NCI-H510A treated with DMSO at 0.1 percent for 48 hours (cell line): Measurements from ENCODE around the gene AIMP1.
"Not testable (repeated sequence)": the region's sequence is repeated elsewhere in the genome, so short reads cannot be mapped to it uniquely, and the experiment has no call there.

Experiments used
- DNase-seq: peaks from one replicate; lab custom pipeline; 2025; lab: John Stamatoyannopoulos, UW

Gene AIMP1

GRCh38 chr4:106312997-106313522 is 3.3 kb upstream of the AIMP1 start:
- no peak for DNase-seq

- DNase-seq = no peak
These were observed 1.4 kb upstream of the AIMP1 start for GRCh38 chr4:106314960-106315359.

- peak; percentile 46 for DNase-seq
These were observed 828 bp upstream of the AIMP1 start for GRCh38 chr4:106315476-106315967.

- DNase-seq = no peak
These were observed 541 bp downstream of the AIMP1 start for GRCh38 chr4:106316773-106317409.

- no peak for DNase-seq
These were observed 1.5 kb downstream of the AIMP1 start for GRCh38 chr4:106317815-106318214.

- DNase-seq = no peak
These were observed 2.2 kb downstream of the AIMP1 start for GRCh38 chr4:106318511-106318910.

- no peak for DNase-seq
These were observed 3.9 kb downstream of the AIMP1 start for GRCh38 chr4:106320235-106320634.

- DNase-seq = not testable (repeated sequence)
These were observed 4.8 kb downstream of the AIMP1 start for GRCh38 chr4:106321168-106321567.

- not testable (repeated sequence) for DNase-seq
These were observed 5.5 kb downstream of the AIMP1 start for GRCh38 chr4:106321814-106322213.

- DNase-seq = no peak
These were observed 6.8 kb downstream of the AIMP1 start for GRCh38 chr4:106323119-106323518.

GRCh38 chr4:106325800-106326199 is 9.4 kb downstream of the AIMP1 start:
- DNase-seq = no peak

GRCh38 chr4:106329041-106329618 is 12.8 kb downstream of the AIMP1 start:
- DNase-seq = peak; percentile 11

GRCh38 chr4:106333186-106333585 is 16.8 kb downstream of the AIMP1 start:
- no peak for DNase-seq

GRCh38 chr4:106334741-106335470 is 18.6 kb downstream of the AIMP1 start:
- no peak for DNase-seq

GRCh38 chr4:106336618-106337017 is 20.3 kb downstream of the AIMP1 start:
- DNase-seq = no peak

- no peak for DNase-seq
These were observed 21.6 kb downstream of the AIMP1 start for GRCh38 chr4:106337916-106338315.

GRCh38 chr4:106338671-106339070 is 22.3 kb downstream of the AIMP1 start:
- DNase-seq = no peak

- DNase-seq = no peak
These were observed 23.1 kb downstream of the AIMP1 start for GRCh38 chr4:106339431-106339830.

GRCh38 chr4:106340774-106341173 is 24.4 kb downstream of the AIMP1 start:
- DNase-seq = no peak

GRCh38 chr4:106343865-106344646 is 27.7 kb downstream of the AIMP1 start:
- no peak for DNase-seq

- DNase-seq = no peak
These were observed 28.3 kb downstream of the AIMP1 start for GRCh38 chr4:106344647-106344970.

GRCh38 chr4:106347167-106347566 is 30.8 kb downstream of the AIMP1 start:
- DNase-seq = no peak
